GM23248 (cell line): ENCODE measurements around the gene NCOA3.

Experiments
- EZH2 ChIP-seq: fragments of 200-600 bp; sonication (generic); IDR thresholded peaks from 2 replicates; pipeline ENCODE4 v1.6.1; 2018; ENCODE audit warnings: antibody characterized with exemption, mild to moderate bottlenecking; ENCODE audit not compliant: insufficient read depth, poor library complexity, severe bottlenecking
- EZH2phosphoT487 ChIP-seq: fragments of 200-600 bp; sonication (generic); IDR thresholded peaks from 2 replicates; pipeline ENCODE4 v1.6.1; 2018; ENCODE audit warnings: antibody characterized with exemption, moderate library complexity, mild to moderate bottlenecking, low read depth; ENCODE audit not compliant: insufficient read depth

DNA sequence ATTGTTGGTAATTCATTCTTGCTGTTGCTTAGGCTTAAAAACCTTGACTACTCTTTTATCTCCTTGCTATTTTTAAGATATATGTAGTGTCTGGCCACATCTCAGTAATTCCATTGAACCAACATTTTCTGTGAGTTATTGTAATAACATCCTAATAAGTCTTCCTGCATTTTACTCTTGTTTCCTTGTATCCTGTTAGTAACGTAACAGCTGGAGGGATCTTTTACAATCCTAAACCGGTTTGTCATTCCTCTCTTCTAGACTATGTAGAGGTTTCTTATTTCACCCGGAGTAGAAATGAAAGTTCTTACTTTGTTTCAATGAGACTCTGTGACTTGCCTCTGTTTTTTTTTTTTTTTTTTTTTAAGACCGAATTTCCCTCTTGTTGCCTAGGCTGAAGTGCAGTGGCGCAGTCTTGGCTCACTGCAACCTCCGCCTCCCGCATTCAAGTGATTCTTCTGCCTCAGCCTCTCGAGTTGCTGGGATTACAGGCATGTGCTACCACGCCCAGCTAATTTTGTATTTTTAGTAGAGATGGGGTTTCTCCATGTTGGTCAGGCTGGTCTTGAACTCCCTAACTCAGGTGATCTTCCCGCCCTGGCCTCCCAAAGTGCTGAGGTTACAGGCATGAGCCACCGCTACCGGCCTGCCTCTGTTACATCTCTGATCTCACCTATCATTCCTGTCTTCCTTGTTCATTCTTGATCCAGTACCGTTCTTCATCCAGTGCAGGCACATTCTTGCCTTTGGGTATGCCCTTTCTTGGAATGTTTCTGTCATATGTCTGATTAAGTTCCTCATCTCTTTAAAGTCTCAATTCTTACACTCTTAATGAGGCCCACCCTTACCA is 44.7 kb downstream of the NCOA3 start:
- no peak for TF ChIP-seq EZH2phosphoT487
- no peak for TF ChIP-seq EZH2
